ENCODE measurements around the gene FAM50A.
A peak's percentile ranks its signal among the peaks of the same experiment; 100 is the strongest.

FAM50A gene

GRCh38 chrX:154440623-154441357 lies 3.2 kb upstream of the FAM50A start:
- DNase-seq = no peak

- DNase-seq = no peak
Observed at GRCh38 chrX:154441564-154441963, 2.4 kb upstream of the FAM50A start.

GRCh38 chrX:154441984-154442707 lies 1.8 kb upstream of the FAM50A start:
- DNase-seq = no peak

GRCh38 chrX:154443479-154443910 lies 446 bp upstream of the FAM50A start:
- DNase-seq = no peak

GRCh38 chrX:154444755-154445246 lies 860 bp downstream of the FAM50A start:
- no peak for DNase-seq

- DNase-seq = no peak
Observed at GRCh38 chrX:154445776-154446175, 1.8 kb downstream of the FAM50A start.

GRCh38 chrX:154446430-154446829 lies 2.5 kb downstream of the FAM50A start:
- no peak for DNase-seq

- no peak for DNase-seq
Observed at GRCh38 chrX:154448484-154448883, 4.5 kb downstream of the FAM50A start.

GRCh38 chrX:154449618-154450017 lies 5.7 kb downstream of the FAM50A start:
- DNase-seq = no peak

- DNase-seq = no peak
Observed at GRCh38 chrX:154450312-154450711, 6.4 kb downstream of the FAM50A start.

GRCh38 chrX:154452823-154453222 lies 8.9 kb downstream of the FAM50A start:
- DNase-seq = no peak

- DNase-seq = peak in 5 of 6 experiments; percentile 36 to 70 (median 51)
Observed at GRCh38 chrX:154457491-154458115, 13.7 kb downstream of the FAM50A start.

GRCh38 chrX:154458116-154458953 lies 14.4 kb downstream of the FAM50A start, which contains the start of gene PLXNA3:
TSS of gene PLXNA3 (plus strand) at chrX:154458281. CDS start at chrX:154460184, 1,903 bp downstream.
- DNase-seq = peak; percentile 36 to 70 (median 59)

GRCh38 chrX:154458954-154459778 lies 15.2 kb downstream of the FAM50A start:
- peak in 1 of 6 experiments; percentile 19 for DNase-seq

GRCh38 chrX:154459832-154460231 lies 15.9 kb downstream of the FAM50A start:
- DNase-seq = no peak

- DNase-seq = no peak
Observed at GRCh38 chrX:154460326-154460725, 16.4 kb downstream of the FAM50A start.

GRCh38 chrX:154462396-154462795 lies 18.5 kb downstream of the FAM50A start:
- DNase-seq = no peak

- no peak for DNase-seq
Observed at GRCh38 chrX:154463611-154464220, 19.8 kb downstream of the FAM50A start.

- no peak for DNase-seq
Observed at GRCh38 chrX:154464806-154465365, 20.9 kb downstream of the FAM50A start.

GRCh38 chrX:154465601-154466000 lies 21.7 kb downstream of the FAM50A start:
- no peak for DNase-seq

GRCh38 chrX:154466036-154466435 lies 22.1 kb downstream of the FAM50A start:
- DNase-seq = no peak
